Body of pancreas (tissue), 4 donors: ENCODE measurements around the gene ARID5B. TPM values are rescaled to one million over a fixed set of nuclear protein-coding genes. Genes with fewer than 3 reads are reported as not detected.

Source experiments
- ATAC-seq: fragments of 150-250 bp; one replicate; pipeline ENCODE4 v1.9.1; 2016
- DNase-seq, 4 donors: peaks; one replicate each; pipeline ENCODE4 v3.0.0-alpha.2; 2019
- H3K27ac ChIP-seq, 4 donors: fragments of 200-600 bp; sonication (generic); 1 replicate in 3 of 4; 2 replicates in 1 of 4; pipeline versions ENCODE4 v1.5.1 to v1.6.1; 2016 to 2019; ENCODE audit warnings: mild to moderate bottlenecking in 1 of 4, mixed read lengths in 1 of 4, moderate library complexity in 1 of 4
- H3K27me3 ChIP-seq, 2 donors: fragments of 200-600 bp; sonication (generic); one replicate each; pipeline ENCODE4 v1.6.0; 2016; ENCODE audit warnings: mild to moderate bottlenecking in 1 of 2
- H3K36me3 ChIP-seq, 2 donors: fragments of 200-600 bp; sonication (generic); replicated peaks in 1 of 2; 2 replicates each; pipeline ENCODE4 v1.5.1; 2016; ENCODE audit warnings: low read depth in 2 of 2; ENCODE audit not compliant: insufficient read depth in 1 of 2
- H3K4me1 ChIP-seq: fragments of 200-600 bp; sonication (generic); one replicate; pipeline ENCODE4 v1.6.0; 2016
- H3K4me3 ChIP-seq, 2 donors: fragments of 200-600 bp; sonication (generic); 1 replicate in 1 of 2; 2 replicates in 1 of 2; pipeline ENCODE4 v1.5.1; 2016 to 2019
- H3K9me3 ChIP-seq, 3 donors: fragments of 200-600 bp; sonication (generic); 1 replicate in 2 of 3; 2 replicates in 1 of 3; pipeline ENCODE4 v1.5.1; 2016
- CTCF ChIP-seq, 7 experiments: fragments of 450-650 bp in 4 of 7; fragments of 200-600 bp in 3 of 7; sonication (generic) in 3 of 7; IDR thresholded peaks; one replicate each; pipeline ENCODE4 v1.5.1; 2016 to 2019; ENCODE audit warnings: antibody characterized with exemption in 7 of 7
- POLR2A ChIP-seq, 3 donors: fragments of 450-650 bp; IDR thresholded peaks; one replicate each; pipeline ENCODE4 v1.6.1; 2016; ENCODE audit warnings: antibody characterized with exemption in 3 of 3, mild to moderate bottlenecking in 2 of 3
- WGBS, 2 donors: methylation state at CpG; one replicate each; pipeline ENCODE4 v1.1.5; 2017; 5-methylcytosine and 5-hydroxymethylcytosine counted together
- intact Hi-C: fragments of 100-400 bp; cut with DNase I; formaldehyde crosslinking; loops from one replicate; pipeline ENCODE4 v1.15.1; 2023
- total RNA-seq, 2 donors: library from RNA; depleted of rRNA; stranded (reverse); fragments of >200 nt; gene quantifications; one replicate each; pipeline ENCODE4 v1.1.0, GENCODE V29; 2016

The ARID5B gene
- total RNA-seq, 2 donors from 2014 or later = 16.1 to 17.1 TPM

- TF ChIP-seq POLR2A (IDR thresholded peaks at IDR 0.05) (no peak), CTCF (IDR thresholded peaks at IDR 0.05) (no peak)
- Histone ChIP-seq H3K9me3 (no peaks in the 10 kb centered on the region), H3K27me3 (no peaks in the 10 kb centered on the region), H3K27ac (peak overlapping the region in 1 of 4 donors; percentile 48), H3K36me3 (no peaks in the 10 kb centered on the region), H3K4me1 (no peaks in the 10 kb centered on the region), H3K4me3 (no peak overlapping the region)
- 46 to 55% methylated on average over 4 of the region's 4 CpGs for WGBS, 2 donors
- ATAC-seq (no peak), DNase-seq (peak in 1 of 4 donors; percentile 16)
- intact Hi-C loops = no loop called here
These were observed 90.6 kb downstream of the ARID5B start for GRCh38 chr10:61992059-61992460.

GRCh38 chr10:61992671-61993668 lies 91.5 kb downstream of the ARID5B start:
- peak overlapping the region in 1 of 4 donors; percentile 48 for H3K27ac ChIP-seq
- peak; percentile 56 for ATAC-seq
- intact Hi-C loops = no loop called here
- 44 to 49% methylated on average over 7 of the region's 7 CpGs for WGBS, 2 donors
- H3K27me3 ChIP-seq = no peaks in the 10 kb centered on the region
- no peaks in the 10 kb centered on the region for H3K36me3 ChIP-seq
- H3K4me3 ChIP-seq = no peak overlapping the region
- H3K4me1 ChIP-seq = no peaks in the 10 kb centered on the region
- no peaks in the 10 kb centered on the region for H3K9me3 ChIP-seq
- DNase-seq = peak in 2 of 4 donors; percentile 25 to 71
- no peak for TF ChIP-seq CTCF (IDR thresholded peaks at IDR 0.05)
- TF ChIP-seq POLR2A (IDR thresholded peaks at IDR 0.05) = no peak

- Histone ChIP-seq H3K4me3 (no peak overlapping the region), H3K36me3 (no peaks in the 10 kb centered on the region), H3K9me3 (no peaks in the 10 kb centered on the region), H3K4me1 (no peaks in the 10 kb centered on the region), H3K27ac (peak overlapping the region in 1 of 4 donors; percentile 48), H3K27me3 (no peaks in the 10 kb centered on the region)
- ATAC-seq = no peak
- intact Hi-C loops = no loop called here
- no peak for TF ChIP-seq POLR2A (IDR thresholded peaks at IDR 0.05)
- TF ChIP-seq CTCF (IDR thresholded peaks at IDR 0.05) = no peak
- WGBS, 2 donors = 65 to 71% methylated on average over 6 of the region's 6 CpGs
- no peak for DNase-seq
These were observed 92.4 kb downstream of the ARID5B start for GRCh38 chr10:61993711-61994401.

- ATAC-seq (no peak), DNase-seq (no peak)
- H3K27ac ChIP-seq = no peak overlapping the region
- no peak overlapping the region for H3K4me3 ChIP-seq
- H3K9me3 ChIP-seq = no peaks in the 10 kb centered on the region
- no peak for TF ChIP-seq POLR2A (IDR thresholded peaks at IDR 0.05)
- H3K27me3 ChIP-seq = no peaks in the 10 kb centered on the region
- WGBS, 2 donors = 89 to 93% methylated on average over 7 of the region's 7 CpGs
- intact Hi-C loops = no loop called here
- no peaks in the 10 kb centered on the region for H3K4me1 ChIP-seq
- no peaks in the 10 kb centered on the region for H3K36me3 ChIP-seq
These were observed 93.1 kb downstream of the ARID5B start for GRCh38 chr10:61994405-61995219.

- TF ChIP-seq CTCF (IDR thresholded peaks at IDR 0.05) = no peak
- no peak for TF ChIP-seq POLR2A (IDR thresholded peaks at IDR 0.05)
- DNase-seq = no peak
- 71 to 76% methylated on average over 3 of the region's 3 CpGs for WGBS, 2 donors
- Histone ChIP-seq H3K4me1 (no peaks in the 10 kb centered on the region), H3K4me3 (no peak overlapping the region), H3K9me3 (no peaks in the 10 kb centered on the region), H3K36me3 (no peaks in the 10 kb centered on the region), H3K27ac (no peak overlapping the region), H3K27me3 (no peaks in the 10 kb centered on the region)
- no peak for ATAC-seq
- intact Hi-C loops = no loop called here
These were observed 93.7 kb downstream of the ARID5B start for GRCh38 chr10:61995220-61995503.
